SK-N-SH (cell line): ENCODE data around the gene F2RL1. TPM values are rescaled to one million over a fixed set of nuclear protein-coding genes. Genes with fewer than 3 reads are reported as not detected.

Experiments used
- CTCF ChIA-PET: fragments of 300-600, 350-600 bp; formaldehyde crosslinking; extraction: SDS; loops from one replicate; lab custom pipeline; 2021; lab: Yijun Ruan, JAX
- POLR2A ChIA-PET: fragments of 350-600 bp; sonication (Branson Sonifier 250); formaldehyde crosslinking; extraction: SDS; loops from one replicate; lab custom pipeline; 2020; ENCODE audit warnings: antibody characterized with exemption, inconsistent platforms; lab: Yijun Ruan, JAX
- DNase-seq: peaks from one replicate; pipeline ENCODE4 v3.0.0; 2012
- H2AFZ ChIP-seq: fragments of 200-600 bp; sonication (generic); 2 replicates; pipeline ENCODE4 v1.8.1; 2016; ENCODE audit warnings: antibody characterized with exemption, mild to moderate bottlenecking, low read depth
- H3F3A ChIP-seq: fragments of 200-600 bp; sonication (generic); replicated peaks from 2 replicates; pipeline ENCODE3; 2016; ENCODE audit warnings: antibody characterized with exemption, mild to moderate bottlenecking; ENCODE audit not compliant: insufficient read depth
- H3K27ac ChIP-seq, 2 experiments: fragments of 200-500 bp in 1 of 2; fragments of 200-600 bp in 1 of 2; sonication (Bioruptor generic) in 1 of 2; sonication (generic), shearing (Covaris generic) in 1 of 2; 2 replicates each; pipeline versions ENCODE4 v1.5.1 to v1.6.1; 2014 to 2016; ENCODE audit warnings: low read depth in 2 of 2, inconsistent platforms in 1 of 2, low read length in 1 of 2, mild to moderate bottlenecking in 1 of 2, mixed read lengths in 1 of 2
- H3K27me3 ChIP-seq: fragments of 200-600 bp; sonication (generic), shearing (Covaris generic); 2 replicates; pipeline ENCODE4 v1.6.1; 2016; ENCODE audit warnings: mixed run types; ENCODE audit not compliant: insufficient read depth
- H3K36me3 ChIP-seq, 2 experiments: fragments of 200-500 bp in 1 of 2; fragments of 200-600 bp in 1 of 2; sonication (Bioruptor generic) in 1 of 2; sonication (generic) in 1 of 2; replicated peaks in 1 of 2; 2 replicates each; pipeline versions ENCODE3 to v1.5.1; 2014 to 2016; ENCODE audit warnings: low read length in 1 of 2, mild to moderate bottlenecking in 1 of 2; ENCODE audit not compliant: insufficient read depth in 2 of 2, control insufficient read depth in 1 of 2
- H3K4me1 ChIP-seq, 2 experiments: fragments of 200-500 bp in 1 of 2; fragments of 200-600 bp in 1 of 2; sonication (Bioruptor generic) in 1 of 2; sonication (generic), shearing (Covaris generic) in 1 of 2; 2 replicates each; pipeline versions ENCODE4 v1.5.1 to v1.6.1; 2014 to 2016; ENCODE audit warnings: low read depth in 1 of 2, low read length in 1 of 2, mixed run types in 1 of 2; ENCODE audit not compliant: insufficient read depth in 2 of 2, control insufficient read depth in 1 of 2
- H3K4me2 ChIP-seq: fragments of 200-600 bp; sonication (generic), shearing (Covaris generic); 2 replicates; pipeline ENCODE4 v1.6.1; 2017; ENCODE audit warnings: mixed run types
- H3K4me3 ChIP-seq, 2 experiments: fragments of 200-500 bp in 1 of 2; fragments of 200-600 bp in 1 of 2; sonication (Bioruptor generic) in 1 of 2; sonication (generic), shearing (Covaris generic) in 1 of 2; 2 replicates each; pipeline versions ENCODE4 v1.5.1 to v1.8.1; 2014 to 2016; ENCODE audit warnings: low read depth in 2 of 2, inconsistent platforms in 1 of 2, low read length in 1 of 2, mild to moderate bottlenecking in 1 of 2, mixed read lengths in 1 of 2, moderate library complexity in 1 of 2
- H3K79me2 ChIP-seq: fragments of 200-600 bp; sonication (generic); 2 replicates; pipeline ENCODE4 v1.8.1; 2017; ENCODE audit warnings: mild to moderate bottlenecking; ENCODE audit not compliant: insufficient read depth
- H3K9ac ChIP-seq: fragments of 200-600 bp; sonication (generic); 2 replicates; pipeline ENCODE4 v1.6.1; 2017; ENCODE audit warnings: mixed run types
- H3K9me2 ChIP-seq: fragments of 200-600 bp; sonication (generic); 2 replicates; pipeline ENCODE4 v1.6.1; 2017; ENCODE audit warnings: mixed run types
- H3K9me3 ChIP-seq: fragments of 200-600 bp; sonication (generic); 2 replicates; pipeline ENCODE4 v1.6.1; 2017; ENCODE audit warnings: mixed run types, mild to moderate bottlenecking, moderate library complexity
- H4K20me1 ChIP-seq: fragments of 200-600 bp; sonication (generic); 2 replicates; pipeline ENCODE4 v1.6.1; 2017; ENCODE audit warnings: mild to moderate bottlenecking, mixed run types; ENCODE audit not compliant: insufficient read depth
- CTCF ChIP-seq: fragments of 200-600 bp; sonication (generic); IDR thresholded peaks from 2 replicates; pipeline ENCODE4 v1.6.1; 2017; ENCODE audit warnings: antibody characterized with exemption, mild to moderate bottlenecking, moderate library complexity
- ELF1 ChIP-seq: IDR thresholded peaks from 2 replicates; pipeline ENCODE4 v1.4.0; 2012
- EZH2phosphoT487 ChIP-seq: fragments of 200-600 bp; sonication (generic); IDR thresholded peaks from 2 replicates; pipeline ENCODE4 v1.6.1; 2017; ENCODE audit warnings: low read depth, mixed run types, mild to moderate bottlenecking, antibody characterized with exemption, moderate library complexity, borderline replicate concordance
- FOXJ3 ChIP-seq: sonication (generic); formaldehyde crosslinking; IDR thresholded peaks from 2 replicates; pipeline ENCODE4 v1.5.1; 2020; ENCODE audit warnings: mild to moderate bottlenecking, missing genetic modification reagents
- FOXM1 ChIP-seq: IDR thresholded peaks from 2 replicates; pipeline ENCODE4 v1.4.0; 2012; ENCODE audit warnings: low read depth, mild to moderate bottlenecking
- GABPA ChIP-seq: IDR thresholded peaks from 2 replicates; pipeline ENCODE4 v1.4.0; 2012; ENCODE audit warnings: low read depth, mild to moderate bottlenecking
- NRF1 ChIP-seq: IDR thresholded peaks from 2 replicates; pipeline ENCODE4 v1.6.1; 2012; ENCODE audit warnings: low read depth, mild to moderate bottlenecking, low read length
- PBX3 ChIP-seq: IDR thresholded peaks from 2 replicates; pipeline ENCODE4; 2012
- RXRA ChIP-seq: IDR thresholded peaks from 2 replicates; pipeline ENCODE4 v1.4.0; 2012; ENCODE audit warnings: low read depth, mild to moderate bottlenecking, borderline replicate concordance
- SMC3 ChIP-seq: IDR thresholded peaks from 2 replicates; pipeline ENCODE4 v1.6.1; 2012; ENCODE audit warnings: low read depth, low read length, improper control_type of control experiment
- TAF1 ChIP-seq: IDR thresholded peaks from 2 replicates; pipeline ENCODE4 v1.6.1; 2012; ENCODE audit warnings: low read depth, mild to moderate bottlenecking, low read length, moderate library complexity, borderline replicate concordance
- TEAD4 ChIP-seq: IDR thresholded peaks from 2 replicates; pipeline ENCODE4 v1.4.0; 2012; ENCODE audit warnings: mild to moderate bottlenecking, borderline replicate concordance; ENCODE audit not compliant: insufficient read depth
- USF1 ChIP-seq: IDR thresholded peaks from 2 replicates; pipeline ENCODE4 v1.4.0; 2012; ENCODE audit warnings: low read depth, borderline replicate concordance
- YY1 ChIP-seq: IDR thresholded peaks from 2 replicates; pipeline ENCODE4 v1.4.0; 2012; ENCODE audit warnings: low read depth, mild to moderate bottlenecking
- WGBS: methylation state at CpG from one replicate; pipeline ENCODE4 v1.1.6; 2017; ENCODE audit warnings: low lambda C conversion rate; 5-methylcytosine and 5-hydroxymethylcytosine counted together
- polyA plus RNA-seq, 3 experiments: library from polyadenylated mRNA; depleted of rRNA; stranded (reverse); fragments of >200 nt; gene quantifications; 2 replicates each; pipeline ENCODE4 v1.2.3, GENCODE V29; 2012

The F2RL1 gene
- polyA plus RNA-seq, 1 of the 3 experiments (the other 2 are of a cell fraction) = 31.3 TPM

- Histone ChIP-seq H3K9me2 (no peaks in the 10 kb centered on the region), H3K27me3 (no peaks in the 10 kb centered on the region), H3K27ac (no peak overlapping the region), H3K9ac (no peak overlapping the region), H3K9me3 (no peaks in the 10 kb centered on the region), H3K79me2 (no peaks in the 10 kb centered on the region), H3K4me1 (no peaks in the 10 kb centered on the region), H3K4me2 (no peak overlapping the region), H4K20me1 (no peaks in the 10 kb centered on the region), H3K4me3 (no peak overlapping the region), H3F3A (no peaks in the 10 kb centered on the region), H2AFZ (no peak overlapping the region), H3K36me3 (no peaks in the 10 kb centered on the region)
- WGBS = 70% methylated on average over 3 of the region's 3 CpGs
- ChIA-PET POLR2A (no interaction called here), CTCF (interaction anchor here (0.6 kb wide), 1 partner anchor 25 kb away, joined by 3 read pairs; no protein-coding TSS in a partner anchor)
- TF ChIP-seq NRF1 (no peak), FOXJ3 (no peak), TAF1 (no peak), USF1 (no peak), CTCF (no peak), PBX3 (no peak), YY1 (no peak), RXRA (no peak), FOXM1 (no peak), ELF1 (no peak), GABPA (no peak), EZH2phosphoT487 (no peak), SMC3 (no peak), TEAD4 (no peak)
- DNase-seq = no peak
Observed at GRCh38 chr5:76771705-76772405, 47.0 kb upstream of the F2RL1 start.

- Histone ChIP-seq H3K36me3 (no peaks in the 10 kb centered on the region), H3K79me2 (no peaks in the 10 kb centered on the region), H3K27ac (no peak overlapping the region), H3F3A (peaks cover 3% of the 10 kb centered on the region)
- no peak for TF ChIP-seq SMC3
- TF ChIP-seq, all 33 proteins: peak for 0
- H3K9ac ChIP-seq = no peak overlapping the region
- POLR2A ChIA-PET = no interaction called here
- H3K9me2 ChIP-seq = no peaks in the 10 kb centered on the region
- H2AFZ ChIP-seq = no peak overlapping the region
- H4K20me1 ChIP-seq = no peaks in the 10 kb centered on the region
- no peak for DNase-seq
- H3K4me3 ChIP-seq = no peak overlapping the region
- no peaks in the 10 kb centered on the region for H3K4me1 ChIP-seq
- no peaks in the 10 kb centered on the region for H3K27me3 ChIP-seq
- CTCF ChIA-PET = interaction anchor here (2.0 to 2.2 kb wide), 4 partner anchors 41 to 372 kb away, joined by 6 to 12 read pairs (median 10); partner anchors contain the start of gene IQGAP2
- H3K4me2 ChIP-seq = no peak overlapping the region
- H3K9me3 ChIP-seq = no peaks in the 10 kb centered on the region
- 88% methylated on average over 5 of the region's 5 CpGs for WGBS
Observed at GRCh38 chr5:76775921-76776320, 42.9 kb upstream of the F2RL1 start.
